HEK293 (cell line): Measurements from ENCODE around the gene NPHP1.

ENCODE experiments used
- CTCF ChIP-seq: fragments of 450-650 bp; formaldehyde crosslinking; IDR thresholded peaks from 2 replicates; pipeline ENCODE4 v1.5.1; 2016; ENCODE audit warnings: missing biosample characterization, missing genetic modification characterization
- KLF8 ChIP-seq: fragments of 450-650 bp; formaldehyde crosslinking; IDR thresholded peaks from 2 replicates; pipeline ENCODE4 v1.5.1; 2016; ENCODE audit warnings: missing biosample characterization, missing genetic modification characterization
- ZNF785 ChIP-seq: fragments of 450-650 bp; formaldehyde crosslinking; IDR thresholded peaks from 2 replicates; pipeline ENCODE4 v1.5.1; 2016; ENCODE audit warnings: missing biosample characterization, missing genetic modification characterization

DNA sequence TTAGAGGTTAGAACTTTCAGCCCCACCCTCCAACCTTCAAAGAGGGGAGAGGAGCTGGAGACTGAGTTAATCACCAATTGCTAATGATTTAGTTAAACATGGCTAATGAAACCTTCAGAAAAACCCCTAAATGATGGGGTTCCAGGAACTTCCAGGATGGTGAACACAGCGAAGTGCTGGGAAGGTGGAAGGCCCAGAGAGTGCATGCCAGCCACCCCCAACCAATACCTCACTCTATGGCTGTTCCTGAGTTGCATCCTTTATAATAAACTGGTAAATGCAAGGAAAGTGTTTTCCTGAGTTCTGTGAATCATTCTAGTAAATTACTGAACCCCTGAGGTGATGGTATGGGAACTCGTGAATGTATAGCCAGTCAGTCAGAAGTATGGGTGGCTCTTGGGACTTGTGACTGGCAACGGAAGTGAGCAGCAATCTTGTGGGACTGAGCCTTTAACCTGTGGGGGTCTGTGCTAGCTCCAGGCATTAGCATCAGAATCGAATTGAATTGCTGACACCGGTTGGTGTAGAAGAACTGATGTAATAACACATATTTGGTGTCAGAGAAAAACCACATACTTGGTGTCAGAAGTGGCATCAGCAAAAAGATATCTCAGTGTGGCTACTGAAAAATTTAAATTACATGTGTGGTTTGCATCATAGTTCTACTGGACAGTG lies 37.4 kb downstream of the NPHP1 start:
- no peak for TF ChIP-seq KLF8 (tag by site-specific recombination)
- no peak for TF ChIP-seq ZNF785 (tag by site-specific recombination)
- TF ChIP-seq CTCF (tag by site-specific recombination): no peak
